ENCODE measurements around the gene LYSMD3.
A peak's percentile ranks its signal among the peaks of the same experiment; 100 is the strongest.

Gene LYSMD3

DNA sequence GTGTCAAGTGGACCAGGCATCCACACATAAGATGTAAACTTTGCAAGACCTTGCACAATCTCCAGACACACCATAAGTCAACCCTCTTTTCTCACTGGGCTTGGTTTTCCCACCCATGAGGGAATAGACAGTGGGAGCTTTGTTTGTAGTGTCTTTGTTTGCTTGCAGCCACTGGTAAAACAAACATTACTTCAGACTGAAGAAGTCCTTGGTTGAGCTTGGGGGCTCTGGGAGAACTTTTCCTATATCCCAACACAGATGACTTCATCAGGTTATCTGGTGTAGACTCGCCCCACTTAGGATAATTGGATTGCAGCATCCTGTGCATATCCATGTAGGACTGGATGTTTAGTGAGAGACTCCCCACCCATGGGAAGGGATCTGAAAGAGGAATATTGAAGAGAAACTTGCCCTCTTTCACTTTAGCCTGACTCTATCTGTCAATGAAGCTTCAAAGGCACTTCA, 17.7 kb upstream of the LYSMD3 start:
- DNase-seq: no peak

DNA sequence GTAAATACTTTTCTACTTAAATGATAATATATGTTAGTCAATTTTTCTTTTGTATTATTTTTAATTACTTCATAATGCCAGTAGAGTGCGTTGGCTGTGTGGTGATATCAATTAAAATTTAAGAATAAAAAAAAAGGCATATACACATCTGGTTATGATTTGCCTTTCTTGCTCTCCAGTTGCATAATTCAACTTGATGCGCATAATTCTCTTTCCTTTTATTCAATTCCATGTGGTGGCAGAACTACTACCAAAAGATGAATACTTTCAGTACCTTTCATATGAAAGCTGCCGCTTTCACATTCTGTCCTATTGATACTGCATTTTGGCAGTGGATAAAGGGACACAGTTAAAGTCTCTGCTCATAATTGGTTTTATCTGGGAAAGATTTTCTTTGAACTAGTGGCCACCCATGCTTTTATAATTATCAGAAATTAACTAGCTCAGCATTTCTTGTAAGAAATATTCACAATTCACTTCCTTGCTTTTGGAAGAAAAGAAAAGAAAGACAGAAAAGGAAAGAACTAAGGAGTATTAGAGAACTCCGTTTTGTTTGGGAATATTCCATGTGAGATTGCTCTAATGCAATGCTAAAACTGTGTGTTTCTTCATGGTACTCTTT, 16.9 kb upstream of the LYSMD3 start:
- no peak for DNase-seq

DNA sequence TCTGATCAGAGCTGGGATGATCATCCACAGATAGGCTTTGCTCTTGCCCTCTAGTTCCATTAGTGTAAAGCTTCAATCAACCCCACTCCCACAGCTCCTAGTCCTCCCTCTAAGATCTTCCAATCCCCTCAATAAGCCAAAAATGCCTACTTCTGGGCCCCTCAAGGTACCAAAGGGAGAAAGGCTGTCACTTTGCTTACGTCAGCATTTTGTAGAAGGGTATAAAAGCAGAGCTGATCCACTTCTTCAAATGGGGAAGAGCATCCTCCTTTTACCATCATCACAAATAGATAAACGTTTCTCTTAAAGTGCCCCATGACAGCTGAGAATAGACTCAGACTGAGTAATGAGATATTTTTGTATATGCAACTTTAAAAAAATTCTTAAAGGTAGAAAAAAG, 16.1 kb upstream of the LYSMD3 start:
- no peak for DNase-seq

DNA sequence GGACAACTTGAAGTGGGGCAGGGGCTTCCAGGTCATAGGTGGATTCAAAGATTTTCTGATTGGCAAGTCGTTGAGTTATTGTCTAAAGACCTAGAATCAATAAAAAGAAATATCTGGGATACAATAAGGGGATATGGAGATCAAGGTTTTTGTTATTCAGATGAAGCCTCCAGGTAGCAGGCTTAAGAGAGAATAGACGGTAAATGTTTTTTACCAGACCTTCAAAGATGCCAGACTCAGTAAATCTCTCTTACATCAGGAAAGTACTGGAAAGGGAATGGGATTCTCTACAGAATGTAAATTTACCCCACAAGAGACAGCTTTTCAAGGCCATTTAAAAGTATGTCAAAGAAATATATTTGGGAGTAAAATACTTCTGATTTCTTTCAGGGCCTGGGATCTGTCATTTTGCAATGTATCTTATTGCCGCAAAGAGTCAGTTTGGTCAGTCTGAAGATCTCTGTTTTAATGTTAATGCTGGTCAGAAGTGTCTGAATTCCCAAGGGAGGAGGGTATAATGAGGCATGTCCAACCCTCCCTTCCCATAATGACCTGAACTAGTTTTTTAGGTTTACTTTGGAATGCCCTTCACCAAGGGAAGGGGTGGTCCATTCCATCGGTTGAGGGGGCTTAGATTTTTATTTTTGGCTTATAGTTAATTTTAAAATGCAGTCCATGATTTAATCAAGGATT, 13.6 kb upstream of the LYSMD3 start:
- no peak for DNase-seq

DNA sequence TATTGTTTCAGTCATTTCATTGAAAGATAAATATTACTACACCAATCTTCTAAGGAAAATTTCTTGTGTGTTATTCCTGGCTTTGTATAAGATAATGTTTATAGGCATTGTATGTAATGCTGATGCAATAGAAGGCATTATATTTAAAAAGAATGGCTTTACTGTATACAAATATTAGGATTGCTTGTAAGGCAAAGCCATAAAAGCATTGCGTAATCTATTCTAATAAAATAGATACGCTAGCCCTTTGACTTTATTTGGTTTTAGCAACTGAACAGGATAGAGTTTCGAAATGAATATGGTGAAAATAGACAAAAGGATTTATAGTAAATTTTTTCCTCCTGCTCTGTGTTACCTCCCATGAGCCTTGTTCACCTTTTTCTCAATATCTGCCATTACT, 5.5 kb upstream of the LYSMD3 start:
- DNase-seq: no peak

DNA sequence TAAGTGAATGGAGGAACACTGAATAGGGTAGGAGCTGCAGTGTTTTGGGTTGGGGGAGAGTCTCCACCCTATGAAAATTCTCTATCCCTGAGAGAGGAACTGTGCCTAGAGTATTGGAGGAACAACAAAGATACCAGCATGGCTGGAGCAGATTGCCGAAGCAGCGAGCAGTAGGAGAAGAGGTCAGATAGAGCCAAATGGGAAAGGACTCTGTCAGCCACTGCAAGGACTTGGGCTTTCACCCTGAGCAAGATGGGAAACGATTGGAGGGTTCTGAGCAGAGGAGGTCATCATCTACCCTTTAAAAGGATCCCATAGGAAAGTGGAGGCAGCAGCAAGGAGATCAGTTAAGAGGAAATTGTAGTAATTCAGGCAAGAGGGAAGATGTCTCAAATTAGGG, 4.4 kb upstream of the LYSMD3 start:
- DNase-seq: no peak

DNA sequence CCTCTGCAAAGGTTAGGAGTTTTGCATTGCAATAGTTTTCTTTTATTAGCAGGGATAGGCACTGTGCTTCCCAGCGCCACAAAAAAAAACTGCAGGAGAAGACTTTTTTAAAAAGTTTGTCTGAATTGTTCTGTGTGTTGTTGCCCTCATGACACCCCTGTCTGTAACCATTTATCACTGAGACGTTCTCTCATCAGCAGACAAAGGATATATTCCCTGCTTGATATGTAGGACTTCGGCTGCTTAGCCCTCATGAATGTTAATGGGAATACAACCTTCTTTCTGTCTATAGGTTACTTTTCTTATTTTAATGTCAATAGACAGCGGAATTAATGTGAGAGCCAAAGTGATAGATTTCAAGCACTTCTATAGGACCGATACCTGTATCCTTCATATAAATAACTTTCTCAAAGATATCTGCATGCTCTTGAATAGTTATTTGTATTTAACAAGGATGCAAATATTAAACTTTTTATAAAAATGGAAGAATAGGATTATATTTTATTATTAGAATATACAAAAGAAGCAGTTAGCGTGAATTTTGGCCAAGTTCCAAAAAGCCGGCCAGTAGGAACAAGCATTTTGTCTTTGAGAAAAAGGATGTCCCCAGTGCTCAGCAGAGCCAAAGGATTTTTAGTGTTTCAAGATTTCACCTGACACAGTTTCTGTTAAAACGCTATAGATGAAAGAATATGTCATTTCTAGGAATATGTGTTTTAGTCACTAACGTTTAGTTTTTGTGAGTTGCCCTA, 1.5 kb upstream of the LYSMD3 start:
- DNase-seq: no peak

DNA sequence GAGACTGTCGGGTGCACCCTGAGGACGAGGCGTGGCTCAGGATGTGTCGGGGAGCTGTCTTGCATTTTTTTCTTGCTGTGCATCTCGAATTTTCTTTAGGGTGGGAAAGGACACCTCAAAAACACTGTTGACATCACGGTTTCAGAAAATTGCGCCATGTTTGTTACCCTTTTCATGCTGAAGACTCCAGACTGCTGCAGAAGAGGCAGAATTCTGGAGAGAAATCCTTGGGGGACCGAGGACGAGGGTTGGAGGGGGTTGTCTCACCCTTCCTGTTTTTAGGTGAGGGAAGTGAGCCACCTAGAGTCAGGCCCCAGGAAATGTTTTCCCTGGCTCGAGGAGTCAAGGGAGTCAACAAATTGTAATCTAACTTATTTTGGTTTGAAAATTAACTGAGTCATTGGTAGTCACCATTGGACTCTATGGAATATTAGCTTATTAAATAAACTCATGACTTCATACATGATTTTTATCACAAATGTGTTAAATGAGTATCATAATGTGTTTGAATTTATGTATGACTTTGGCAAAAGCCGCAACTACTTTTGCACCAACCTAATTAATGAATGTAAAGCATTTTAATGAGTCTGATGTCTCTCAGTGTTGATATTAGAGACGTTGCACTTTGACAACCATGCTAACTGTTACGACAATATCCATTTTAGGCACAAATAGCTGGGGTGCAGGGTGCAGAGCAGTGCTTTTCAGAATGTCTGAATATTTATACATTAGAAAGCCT, 724 bp upstream of the LYSMD3 start:
- peak; percentile 58 for DNase-seq

DNA sequence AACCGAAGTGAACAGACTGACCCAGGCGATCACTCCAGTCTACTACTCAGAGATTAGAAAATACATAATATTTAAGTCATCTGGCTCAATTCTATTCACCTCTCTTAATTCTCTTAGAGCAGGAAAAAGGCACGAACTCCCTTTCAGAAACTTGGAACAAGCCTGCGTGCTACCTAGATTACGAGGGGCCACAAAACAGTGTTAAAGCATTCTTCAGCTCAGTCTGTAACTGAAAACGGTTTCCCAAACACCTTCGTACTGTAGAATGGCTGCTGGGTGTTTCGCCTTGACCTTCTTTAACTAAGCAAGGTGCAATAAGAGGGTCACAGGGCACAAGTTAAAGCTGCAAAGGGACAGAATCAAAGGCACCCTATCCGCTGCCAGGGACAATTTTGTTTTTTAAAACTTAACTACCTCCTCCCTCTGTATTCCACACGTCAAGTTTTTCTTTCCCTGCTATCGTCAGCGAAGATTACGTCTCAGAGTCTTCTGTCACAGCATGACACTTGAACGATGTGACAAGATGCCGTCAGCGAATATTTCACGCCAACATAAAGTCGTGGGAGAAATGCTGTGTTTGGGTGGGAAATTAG, 687 bp downstream of the LYSMD3 start:
- DNase-seq: peak; percentile 18

DNA sequence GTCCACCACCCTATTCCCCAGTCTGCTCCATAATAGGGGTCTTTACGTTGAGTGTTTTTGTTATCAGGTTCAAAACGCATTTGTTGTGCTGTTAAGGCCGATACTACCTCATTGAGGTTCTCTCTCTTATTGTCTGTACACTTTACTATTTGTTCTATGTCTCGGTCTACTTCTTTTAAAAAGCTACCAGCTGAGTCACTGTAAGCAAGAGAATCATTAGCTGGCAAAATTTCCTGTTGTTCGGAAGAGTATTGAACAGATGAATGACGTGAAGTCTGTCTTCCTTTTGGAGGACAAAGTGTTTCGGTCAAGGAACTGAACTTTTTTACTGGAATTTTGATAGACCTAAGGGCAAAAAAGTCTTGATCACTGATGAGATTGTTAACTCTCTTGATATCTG, 10.3 kb downstream of the LYSMD3 start:
- DNase-seq: no peak

DNA sequence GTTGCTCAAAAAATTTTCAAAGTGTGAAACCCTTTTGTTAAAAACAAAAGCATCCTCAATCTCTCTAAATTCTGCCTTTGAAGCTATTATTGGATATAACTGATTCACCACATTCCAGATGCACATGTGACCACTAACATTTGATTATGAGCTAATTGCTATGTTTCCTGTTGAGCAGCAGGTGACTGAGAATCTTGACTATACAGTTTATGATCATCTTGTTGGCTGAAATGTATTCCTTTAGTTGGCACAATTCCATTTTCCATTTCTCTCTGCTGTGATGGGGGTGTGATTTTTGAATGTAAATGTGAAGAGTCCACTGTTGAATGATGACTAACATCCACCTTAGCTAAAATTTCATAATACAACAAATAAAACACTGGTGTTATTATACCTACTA, 10.7 kb downstream of the LYSMD3 start:
- no peak for DNase-seq

DNA sequence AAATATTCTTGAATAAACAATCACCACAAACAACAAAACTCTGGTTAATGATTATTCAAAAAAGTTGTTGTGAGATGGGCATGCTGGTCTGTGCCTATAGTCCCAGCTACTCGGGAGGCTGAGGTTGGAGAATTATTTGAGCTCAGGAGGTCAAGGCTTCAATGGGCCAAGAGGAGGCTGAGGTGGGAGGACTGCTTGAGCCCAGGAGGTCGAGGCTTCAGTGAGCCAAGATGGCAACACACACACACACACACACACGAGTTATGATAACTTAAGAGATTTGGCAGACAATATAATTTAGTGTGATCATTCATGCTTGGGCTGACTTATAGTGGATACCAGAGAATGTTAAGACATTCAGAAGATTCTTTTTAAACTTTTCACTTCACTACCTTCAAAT, 14.9 kb downstream of the LYSMD3 start:
- no peak for DNase-seq

DNA sequence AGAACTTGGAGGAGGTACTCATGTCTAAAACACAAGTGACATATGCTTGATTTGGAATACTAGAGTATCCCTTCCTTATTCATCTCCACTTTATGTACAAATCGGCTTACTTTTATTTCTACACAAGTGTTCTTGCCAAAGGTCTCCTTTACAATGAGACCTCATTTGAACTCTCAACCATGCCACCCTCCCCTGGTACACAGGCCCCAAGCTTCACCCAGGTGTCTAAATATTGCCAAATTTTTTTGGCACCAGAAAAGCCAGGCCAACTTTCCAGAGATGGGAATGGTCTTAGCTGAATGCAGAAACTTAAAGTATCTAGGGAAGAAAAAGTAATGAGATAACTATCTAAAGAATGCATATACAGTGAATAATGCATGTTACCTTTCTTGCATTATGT, 18.9 kb downstream of the LYSMD3 start:
- no peak for DNase-seq

DNA sequence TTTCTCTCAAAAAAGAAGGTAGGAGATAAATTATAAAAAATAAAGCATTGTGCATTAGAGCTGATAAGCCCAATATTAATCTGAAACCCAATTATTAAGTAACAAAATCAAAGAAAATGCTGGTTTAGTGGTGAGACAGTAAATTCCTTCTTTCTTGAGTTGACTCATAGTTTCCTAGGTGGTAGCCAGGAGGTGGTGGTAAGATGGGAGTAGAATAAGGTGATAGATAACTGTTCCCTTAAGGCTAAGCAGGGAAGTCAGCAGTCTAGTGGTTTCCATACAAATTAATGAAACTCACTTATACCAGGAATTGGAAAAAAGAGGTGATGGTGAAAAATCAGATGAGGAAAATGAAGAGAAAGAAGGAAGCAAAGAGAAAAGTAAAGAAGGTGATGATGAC, 23.2 kb downstream of the LYSMD3 start:
- DNase-seq: no peak

DNA sequence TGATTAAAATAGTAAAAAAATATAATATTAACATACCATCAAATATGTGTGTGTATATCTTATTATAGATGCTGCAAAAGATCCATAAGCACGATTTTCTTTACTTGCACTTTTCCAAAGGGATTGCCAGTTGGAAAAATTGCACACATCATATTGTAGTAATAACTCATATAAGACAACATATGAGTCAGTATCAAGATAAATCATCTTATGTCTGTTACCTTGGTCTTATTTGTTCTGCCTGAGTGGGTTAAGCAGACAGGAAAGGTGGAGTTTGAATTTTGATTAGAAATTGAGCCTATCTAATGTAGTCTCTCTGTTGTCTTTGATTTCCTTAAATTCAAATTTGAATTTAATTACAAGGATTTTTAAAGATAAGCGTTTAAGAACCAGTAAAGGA, 24.6 kb downstream of the LYSMD3 start:
- DNase-seq: no peak

DNA sequence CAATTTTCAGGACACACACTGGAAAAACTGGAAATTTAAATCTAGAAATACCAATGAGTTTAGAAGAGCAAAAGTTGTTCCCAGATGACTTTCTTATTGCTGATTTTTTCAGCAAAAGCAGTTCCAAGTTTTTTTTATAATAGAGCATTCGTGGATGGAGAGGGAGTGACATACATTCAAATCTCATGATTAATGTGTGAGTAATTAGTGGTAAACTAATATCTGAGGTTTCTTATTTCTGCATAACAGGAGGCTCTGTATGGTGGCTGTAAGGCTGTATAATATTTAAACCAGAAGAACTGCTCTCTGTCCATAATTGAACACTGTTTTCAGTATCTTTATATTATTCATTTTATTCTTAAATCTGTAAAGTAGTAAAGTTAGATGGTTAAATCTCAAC, 25.8 kb downstream of the LYSMD3 start:
- no peak for DNase-seq

DNA sequence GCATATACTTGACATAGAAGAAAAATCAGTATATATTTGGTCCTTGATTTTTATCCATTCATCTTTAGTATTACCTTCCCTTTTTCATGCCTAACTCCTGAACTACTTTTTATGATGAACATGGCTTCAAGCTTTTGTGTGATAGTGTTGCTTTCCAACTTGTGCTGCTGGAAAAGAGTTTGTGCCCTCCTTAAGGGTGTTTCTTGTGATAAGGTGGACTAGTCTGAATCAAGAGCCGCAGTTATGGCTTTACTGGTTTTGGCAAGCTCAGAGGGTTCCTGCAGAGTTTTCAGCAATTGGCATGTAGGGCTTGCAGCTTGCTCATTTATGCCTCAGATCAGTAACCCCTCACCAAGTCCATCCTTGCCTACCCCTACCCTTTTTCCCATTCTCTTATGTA, 34.2 kb downstream of the LYSMD3 start:
- DNase-seq: no peak

DNA sequence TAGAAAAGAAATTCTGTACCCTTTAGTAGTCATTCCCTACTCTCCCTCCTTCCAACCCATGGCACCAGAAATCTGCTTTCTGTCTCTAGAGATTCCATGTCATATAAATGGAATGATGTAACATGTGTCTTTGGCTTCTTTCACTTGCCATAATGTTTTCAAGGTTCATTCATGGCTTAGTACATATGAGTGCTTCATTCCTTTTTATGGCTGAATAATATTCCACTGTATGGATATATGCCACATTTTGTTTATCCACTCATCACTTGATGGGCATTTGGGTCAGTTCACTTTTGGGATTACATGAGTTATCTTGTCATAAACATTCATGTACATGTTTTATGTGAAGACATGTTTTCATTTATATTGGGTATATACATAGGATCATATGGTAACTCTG, 35.3 kb downstream of the LYSMD3 start:
- DNase-seq: no peak

DNA sequence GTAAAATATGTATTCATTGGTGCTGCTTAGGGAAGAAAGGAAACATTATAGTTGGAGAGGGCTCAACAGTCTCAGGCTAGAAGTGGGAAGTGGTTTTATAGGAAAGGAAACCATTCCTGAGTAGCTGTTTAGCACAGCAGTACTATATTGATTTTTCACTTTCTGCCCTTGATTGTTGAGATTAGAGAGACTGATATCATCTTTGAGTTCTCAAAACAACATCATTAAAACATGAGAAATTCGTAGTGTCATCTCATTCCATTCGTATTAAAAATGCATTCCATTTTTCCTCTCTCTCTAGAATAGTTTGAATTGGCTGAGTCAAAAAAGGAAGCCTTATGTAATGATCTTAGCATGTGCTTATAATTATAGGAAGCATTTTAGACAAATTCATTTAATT, 40.6 kb downstream of the LYSMD3 start:
- DNase-seq: no peak

DNA sequence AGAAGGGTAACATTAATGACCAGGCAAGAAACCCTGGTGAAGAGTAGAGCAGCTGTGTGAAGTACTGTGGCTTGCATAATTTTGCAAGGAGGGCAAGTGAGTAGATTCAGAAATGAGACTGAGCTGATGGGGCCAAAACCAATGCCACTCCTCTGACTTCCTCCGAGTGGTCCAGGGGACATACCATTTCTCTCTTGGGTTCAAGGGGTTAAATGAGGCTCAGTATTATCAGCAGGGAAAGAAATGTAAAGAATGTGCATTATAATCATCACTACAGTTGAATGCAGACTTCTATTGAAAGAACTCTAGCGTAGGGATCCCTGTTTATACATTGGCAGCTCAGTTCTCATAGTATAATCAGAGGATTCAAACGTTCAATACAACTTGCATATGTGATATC, 44.8 kb downstream of the LYSMD3 start:
- no peak for DNase-seq

DNA sequence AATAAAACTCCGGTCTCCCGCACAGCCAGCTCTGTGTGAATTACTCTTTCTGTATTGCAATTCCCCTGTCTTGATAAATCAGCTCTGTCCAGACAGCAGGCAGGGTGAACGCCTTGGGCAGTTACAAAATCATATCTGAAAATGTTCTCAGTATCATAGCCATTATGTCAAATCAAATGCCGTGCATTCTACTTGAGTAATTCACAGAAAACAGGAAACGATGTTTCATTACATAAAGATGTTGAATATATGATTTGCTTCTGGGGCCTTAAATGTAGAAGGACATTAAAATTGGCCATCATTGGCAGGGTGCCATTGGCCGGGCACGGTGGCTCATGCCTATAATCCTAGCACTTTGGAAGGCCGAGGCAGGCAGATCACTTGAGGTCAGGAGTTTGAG, 46.2 kb downstream of the LYSMD3 start:
- DNase-seq: no peak

DNA sequence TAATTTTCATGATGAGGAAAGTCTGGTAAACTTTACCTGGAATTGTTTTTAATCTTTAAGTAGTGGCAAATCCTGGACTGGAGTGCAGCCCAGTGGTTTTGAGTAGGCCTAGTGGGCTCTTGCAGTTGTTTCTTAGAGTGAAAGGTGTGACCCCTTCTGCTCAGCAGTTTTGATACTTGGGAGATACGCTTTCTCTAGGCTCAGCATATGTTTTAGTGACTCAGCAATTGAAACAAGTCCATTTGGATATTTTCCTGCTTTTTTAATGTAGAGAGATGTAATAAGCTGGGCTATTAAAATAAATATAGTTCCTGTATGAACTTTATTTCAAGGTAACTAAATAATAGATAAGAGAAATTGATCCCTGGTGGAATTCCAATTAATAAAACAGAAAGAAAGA, 48.7 kb downstream of the LYSMD3 start:
- no peak for DNase-seq

All from stimulated activated naive CD4-positive, alpha-beta T cell treated with Interleukin-2 at 50 U/mL for 16 hours (primary cell).